KMS-11 (cell line): Measurements from ENCODE around the gene FADS3.

Experiments used
- H2AFZ ChIP-seq: fragments of 200-600 bp; sonication (generic); 2 replicates; pipeline ENCODE4 v1.6.1; 2016; ENCODE audit warnings: antibody characterized with exemption, mixed run types, low read depth
- H3K27ac ChIP-seq: fragments of 200-600 bp; sonication (generic); 2 replicates; pipeline ENCODE4 v1.6.1; 2016; ENCODE audit warnings: mild to moderate bottlenecking, mixed run types
- H3K27me3 ChIP-seq: fragments of 200-600 bp; sonication (generic); 2 replicates; pipeline ENCODE4 v1.6.1; 2017; ENCODE audit warnings: mild to moderate bottlenecking, low read depth, mixed run types, moderate library complexity; ENCODE audit not compliant: insufficient read depth
- H3K36me3 ChIP-seq: fragments of 200-600 bp; sonication (generic); 2 replicates; pipeline ENCODE4 v1.6.1; 2017; ENCODE audit warnings: mild to moderate bottlenecking, mixed run types; ENCODE audit not compliant: insufficient read depth
- H3K4me1 ChIP-seq: fragments of 200-600 bp; sonication (generic); 2 replicates; pipeline ENCODE4 v1.6.1; 2016; ENCODE audit warnings: mild to moderate bottlenecking, low read depth, mixed run types; ENCODE audit not compliant: poor library complexity, severe bottlenecking
- H3K4me2 ChIP-seq: fragments of 200-600 bp; sonication (generic); 2 replicates; pipeline ENCODE4 v1.7.0; 2016; ENCODE audit warnings: mild to moderate bottlenecking, mixed run types
- H3K4me3 ChIP-seq: fragments of 200-600 bp; sonication (generic); IDR thresholded peaks from 2 replicates; pipeline ENCODE4 v1.6.1; 2017; ENCODE audit warnings: low read depth, low read length, mixed read lengths; ENCODE audit not compliant: insufficient read depth
- H3K79me2 ChIP-seq: fragments of 200-600 bp; sonication (generic); 2 replicates; pipeline ENCODE4 v1.6.1; 2016; ENCODE audit warnings: low read depth, mixed run types; ENCODE audit not compliant: insufficient read depth
- H3K9ac ChIP-seq: fragments of 200-600 bp; sonication (generic); 2 replicates; pipeline ENCODE4 v1.6.1; 2016; ENCODE audit warnings: mild to moderate bottlenecking, mixed run types
- H4K20me1 ChIP-seq: fragments of 200-600 bp; sonication (generic); 2 replicates; pipeline ENCODE4 v1.6.1; 2016; ENCODE audit warnings: mild to moderate bottlenecking, mixed run types; ENCODE audit not compliant: insufficient read depth
- CTCF ChIP-seq: fragments of 200-600 bp; sonication (generic); conservative IDR thresholded peaks from 2 replicates; pipeline ENCODE4 v1.6.1; 2017; ENCODE audit warnings: low read depth, mild to moderate bottlenecking, antibody characterized with exemption, low read length, moderate library complexity, mixed read lengths

The FADS3 gene

GRCh38 chr11:61905067-61905696 is 13.8 kb upstream of the FADS3 start:
- Histone ChIP-seq H3K4me3 (no peak overlapping the region), H2AFZ (no peak overlapping the region), H3K9ac (no peak overlapping the region), H4K20me1 (no peaks in the 10 kb centered on the region), H3K79me2 (no peaks in the 10 kb centered on the region), H3K4me2 (no peak overlapping the region), H3K4me1 (peaks cover 20% of the 10 kb centered on the region), H3K27me3 (no peaks in the 10 kb centered on the region), H3K36me3 (no peaks in the 10 kb centered on the region), H3K27ac (no peak overlapping the region)
- TF ChIP-seq CTCF: no peak

- no peak for TF ChIP-seq CTCF
- Histone ChIP-seq H3K4me1 (peaks cover 17% of the 10 kb centered on the region), H4K20me1 (no peaks in the 10 kb centered on the region), H3K27me3 (no peaks in the 10 kb centered on the region), H3K27ac (no peak overlapping the region), H3K9ac (no peak overlapping the region), H3K36me3 (no peaks in the 10 kb centered on the region), H2AFZ (no peak overlapping the region), H3K4me3 (no peak overlapping the region), H3K79me2 (no peaks in the 10 kb centered on the region), H3K4me2 (no peak overlapping the region)
Measured at GRCh38 chr11:61904539-61905048, 13.2 kb upstream of the FADS3 start.

GRCh38 chr11:61903845-61904244 is 12.5 kb upstream of the FADS3 start:
- Histone ChIP-seq H3K27me3 (no peaks in the 10 kb centered on the region), H3K79me2 (no peaks in the 10 kb centered on the region), H3K36me3 (no peaks in the 10 kb centered on the region), H3K4me1 (peaks cover 17% of the 10 kb centered on the region), H4K20me1 (no peaks in the 10 kb centered on the region), H3K27ac (no peak overlapping the region), H3K4me2 (no peak overlapping the region), H2AFZ (no peak overlapping the region), H3K4me3 (no peak overlapping the region), H3K9ac (no peak overlapping the region)
- no peak for TF ChIP-seq CTCF

GRCh38 chr11:61902313-61902712 is 11.0 kb upstream of the FADS3 start:
- Histone ChIP-seq H3K36me3 (no peaks in the 10 kb centered on the region), H3K27ac (no peak overlapping the region), H3K9ac (no peak overlapping the region), H3K4me2 (no peak overlapping the region), H3K4me1 (peaks cover 10% of the 10 kb centered on the region), H3K27me3 (no peaks in the 10 kb centered on the region), H4K20me1 (no peaks in the 10 kb centered on the region), H3K4me3 (no peak overlapping the region), H2AFZ (no peak overlapping the region), H3K79me2 (no peaks in the 10 kb centered on the region)
- TF ChIP-seq CTCF: no peak
